ENCODE data around the gene CLMN. TPM values are rescaled to one million over a fixed set of nuclear protein-coding genes. Genes with fewer than 3 reads are reported as not detected.

CLMN gene
- total RNA-seq, 5 donors from 2014 or later (not counting 1 experiment from before 2014, with no cell fraction given), result 0.68 to 2.2 (median 0.99) TPM

- CTCF ChIA-PET, result no interaction called here
Measured at GRCh38 chr14:95263527-95264231, 56.0 kb downstream of the CLMN start.

GRCh38 chr14:95262511-95262891, 57.2 kb downstream of the CLMN start:
- H3K36me3 Mint-ChIP-seq, result no peaks in the 10 kb centered on the region
- ChIA-PET CTCF (no interaction called here), POLR2A (no interaction called here)
- Histone ChIP-seq H3K36me3 (ENCODE audit: control insufficient read depth in 2 of 2, extremely low read depth in 1 of 2, insufficient read depth in 1 of 2, low read length in 1 of 2) (no peaks in the 10 kb centered on the region), H3K4me3 (ENCODE audit: control insufficient read depth in 1 of 2, extremely low read depth in 1 of 2, low read length in 1 of 2) (no peak overlapping the region), H3K4me1 (ENCODE audit: control insufficient read depth in 1 of 2, extremely low read depth in 1 of 2, insufficient read depth in 2 of 2, low read length in 2 of 2) (peaks cover 0 to 5% of the 10 kb centered on the region in 2 experiments), H3K27me3 (replicated peaks in 1 of 2; ENCODE audit: control insufficient read depth in 2 of 2, extremely low read depth in 1 of 2, insufficient read depth in 2 of 2, low read length in 1 of 2) (peaks cover 0 to 25% of the 10 kb centered on the region in 2 experiments), H3K9me3 (no peaks in the 10 kb centered on the region), H3K27ac (ENCODE audit: low read length) (no peak overlapping the region)
- H3K4me3 Mint-ChIP-seq, result no peak overlapping the region
- H3K9me3 Mint-ChIP-seq, result peaks cover 0 to 4% (median 0%) of the 10 kb centered on the region in 3 donors
- WGBS (ENCODE audit: insufficient coverage), result no CpG with 5 or more reads among the region's 3 CpGs
- H3K4me1 Mint-ChIP-seq, result peaks cover 18 to 24% (median 19%) of the 10 kb centered on the region in 3 donors
- DNase-seq, result no peak
- no peak overlapping the region for H3K27ac Mint-ChIP-seq
- ATAC-seq (replicated peaks in 1 of 4), result no peak
- no peaks in the 10 kb centered on the region for H3K27me3 Mint-ChIP-seq

More at GRCh38 chr14:95263527-95264231, 56.0 kb downstream of the CLMN start:
- Histone ChIP-seq H3K36me3 (ENCODE audit: control insufficient read depth in 2 of 2, extremely low read depth in 1 of 2, insufficient read depth in 1 of 2, low read length in 1 of 2) (no peaks in the 10 kb centered on the region), H3K4me1 (ENCODE audit: control insufficient read depth in 1 of 2, extremely low read depth in 1 of 2, insufficient read depth in 2 of 2, low read length in 2 of 2) (peaks cover 0 to 5% of the 10 kb centered on the region in 2 experiments), H3K27me3 (replicated peaks in 1 of 2; ENCODE audit: control insufficient read depth in 2 of 2, extremely low read depth in 1 of 2, insufficient read depth in 2 of 2, low read length in 1 of 2) (peaks cover 0 to 17% of the 10 kb centered on the region in 2 experiments), H3K9me3 (no peaks in the 10 kb centered on the region), H3K27ac (ENCODE audit: low read length) (no peak overlapping the region), H3K4me3 (ENCODE audit: control insufficient read depth in 1 of 2, extremely low read depth in 1 of 2, low read length in 1 of 2) (no peak overlapping the region)
- Mint-ChIP-seq H3K4me1 (peaks cover 20 to 29% (median 23%) of the 10 kb centered on the region in 3 donors), H3K27ac (no peak overlapping the region), H3K36me3 (no peaks in the 10 kb centered on the region), H3K4me3 (no peak overlapping the region), H3K9me3 (peaks cover 0 to 7% (median 0%) of the 10 kb centered on the region in 3 donors), H3K27me3 (no peaks in the 10 kb centered on the region)
- WGBS (ENCODE audit: insufficient coverage), result 85% methylated on average over 3 of the region's 7 CpGs
- no peak for DNase-seq
- ATAC-seq (replicated peaks in 1 of 4), result no peak
- POLR2A ChIA-PET, result no interaction called here

GRCh38 chr14:95261616-95262510, 57.8 kb downstream of the CLMN start:
- Mint-ChIP-seq H3K36me3 (no peaks in the 10 kb centered on the region), H3K4me3 (no peak overlapping the region), H3K4me1 (peaks cover 12 to 18% (median 13%) of the 10 kb centered on the region in 3 donors), H3K27ac (no peak overlapping the region), H3K9me3 (no peaks in the 10 kb centered on the region), H3K27me3 (no peaks in the 10 kb centered on the region)
- Histone ChIP-seq H3K4me1 (ENCODE audit: control insufficient read depth in 1 of 2, extremely low read depth in 1 of 2, insufficient read depth in 2 of 2, low read length in 2 of 2) (peaks cover 0 to 5% of the 10 kb centered on the region in 2 experiments), H3K27ac (ENCODE audit: low read length) (no peak overlapping the region), H3K27me3 (replicated peaks in 1 of 2; ENCODE audit: control insufficient read depth in 2 of 2, extremely low read depth in 1 of 2, insufficient read depth in 2 of 2, low read length in 1 of 2) (peaks cover 0 to 28% of the 10 kb centered on the region in 2 experiments), H3K4me3 (ENCODE audit: control insufficient read depth in 1 of 2, extremely low read depth in 1 of 2, low read length in 1 of 2) (no peak overlapping the region), H3K9me3 (no peaks in the 10 kb centered on the region), H3K36me3 (ENCODE audit: control insufficient read depth in 2 of 2, extremely low read depth in 1 of 2, insufficient read depth in 1 of 2, low read length in 1 of 2) (no peaks in the 10 kb centered on the region)
- ChIA-PET POLR2A (interaction anchor here in 1 of 2 donors (0.7 kb wide), 1 partner anchor 235 kb away, joined by 5 read pairs; no protein-coding TSS in a partner anchor), CTCF (no interaction called here)
- no peak for ATAC-seq (replicated peaks in 1 of 4)
- WGBS (ENCODE audit: insufficient coverage), result 82% methylated on average over 14 of the region's 16 CpGs
- DNase-seq, result no peak

- ChIA-PET CTCF (no interaction called here), POLR2A (interaction anchor here (0.7 kb wide), 2 partner anchors 36 to 236 kb away, joined by 5 to 6 read pairs; no protein-coding TSS in a partner anchor)
- Mint-ChIP-seq H3K4me3 (no peak overlapping the region), H3K9me3 (no peaks in the 10 kb centered on the region), H3K27ac (no peak overlapping the region), H3K4me1 (peaks cover 7 to 11% (median 7%) of the 10 kb centered on the region in 3 donors), H3K36me3 (no peaks in the 10 kb centered on the region), H3K27me3 (no peaks in the 10 kb centered on the region)
- Histone ChIP-seq H3K27ac (ENCODE audit: low read length) (no peak overlapping the region), H3K27me3 (replicated peaks in 1 of 2; ENCODE audit: control insufficient read depth in 2 of 2, extremely low read depth in 1 of 2, insufficient read depth in 2 of 2, low read length in 1 of 2) (peaks cover 0 to 27% of the 10 kb centered on the region in 2 experiments), H3K9me3 (no peaks in the 10 kb centered on the region), H3K4me3 (ENCODE audit: control insufficient read depth in 1 of 2, extremely low read depth in 1 of 2, low read length in 1 of 2) (no peak overlapping the region), H3K4me1 (ENCODE audit: control insufficient read depth in 1 of 2, extremely low read depth in 1 of 2, insufficient read depth in 2 of 2, low read length in 2 of 2) (peaks cover 0 to 5% of the 10 kb centered on the region in 2 experiments), H3K36me3 (ENCODE audit: control insufficient read depth in 2 of 2, extremely low read depth in 1 of 2, insufficient read depth in 1 of 2, low read length in 1 of 2) (no peaks in the 10 kb centered on the region)
- ATAC-seq (replicated peaks in 1 of 4) (no peak), DNase-seq (no peak)
- WGBS (ENCODE audit: insufficient coverage), result 95% methylated on average over 14 of the region's 19 CpGs
Measured at GRCh38 chr14:95260537-95261361, 59.0 kb downstream of the CLMN start.

- Histone ChIP-seq H3K4me3 (ENCODE audit: control insufficient read depth in 1 of 2, extremely low read depth in 1 of 2, low read length in 1 of 2) (no peak overlapping the region), H3K36me3 (ENCODE audit: control insufficient read depth in 2 of 2, extremely low read depth in 1 of 2, insufficient read depth in 1 of 2, low read length in 1 of 2) (no peaks in the 10 kb centered on the region), H3K4me1 (ENCODE audit: control insufficient read depth in 1 of 2, extremely low read depth in 1 of 2, insufficient read depth in 2 of 2, low read length in 2 of 2) (no peaks in the 10 kb centered on the region), H3K27me3 (replicated peaks in 1 of 2; ENCODE audit: control insufficient read depth in 2 of 2, extremely low read depth in 1 of 2, insufficient read depth in 2 of 2, low read length in 1 of 2) (peaks cover 0 to 25% of the 10 kb centered on the region in 2 experiments), H3K9me3 (no peaks in the 10 kb centered on the region), H3K27ac (ENCODE audit: low read length) (no peak overlapping the region)
- POLR2A ChIA-PET, result no interaction called here
- Mint-ChIP-seq H3K27me3 (no peaks in the 10 kb centered on the region), H3K9me3 (no peaks in the 10 kb centered on the region), H3K4me3 (no peak overlapping the region), H3K4me1 (no peaks in the 10 kb centered on the region), H3K36me3 (no peaks in the 10 kb centered on the region), H3K27ac (no peak overlapping the region)
- ATAC-seq (replicated peaks in 1 of 4), result no peak
- 73% methylated on average over 3 of the region's 12 CpGs for WGBS (ENCODE audit: insufficient coverage)
- CTCF ChIA-PET, result no interaction called here
- DNase-seq, result no peak
Measured at GRCh38 chr14:95258754-95259593, 60.7 kb downstream of the CLMN start.

All from T-cell (primary cell).